ENCODE results near the gene ZSCAN20.
"Not testable (repeated sequence)": the region's sequence is repeated elsewhere in the genome, so short reads cannot be mapped to it uniquely, and the experiment has no call there.

The ZSCAN20 gene

GRCh38 chr1:33488624-33489023 lies 16.2 kb downstream of the ZSCAN20 start:
- no peak for DNase-seq

GRCh38 chr1:33494929-33495328 lies 22.5 kb downstream of the ZSCAN20 start:
- no peak for DNase-seq

- no peak for DNase-seq
These were observed 25.0 kb downstream of the ZSCAN20 start for GRCh38 chr1:33497410-33497809.

- no peak for DNase-seq
These were observed 28.1 kb downstream of the ZSCAN20 start for GRCh38 chr1:33500547-33500946.

GRCh38 chr1:33501309-33501708 lies 28.9 kb downstream of the ZSCAN20 start:
- no peak for DNase-seq

GRCh38 chr1:33501774-33502173 lies 29.3 kb downstream of the ZSCAN20 start:
- no peak for DNase-seq

- no peak for DNase-seq
These were observed 30.3 kb downstream of the ZSCAN20 start for GRCh38 chr1:33502726-33503125.

GRCh38 chr1:33503506-33503905 lies 31.1 kb downstream of the ZSCAN20 start:
- no peak for DNase-seq

- no peak for DNase-seq
These were observed 35.2 kb downstream of the ZSCAN20 start for GRCh38 chr1:33507661-33508060.

GRCh38 chr1:33508151-33508550 lies 35.7 kb downstream of the ZSCAN20 start:
- DNase-seq, result no peak

GRCh38 chr1:33509276-33509675 lies 36.8 kb downstream of the ZSCAN20 start:
- DNase-seq, result not testable (repeated sequence)

GRCh38 chr1:33512226-33513011 lies 40.0 kb downstream of the ZSCAN20 start:
- no peak for DNase-seq

GRCh38 chr1:33515112-33515511 lies 42.7 kb downstream of the ZSCAN20 start:
- no peak for DNase-seq

- no peak for DNase-seq
These were observed 43.2 kb downstream of the ZSCAN20 start for GRCh38 chr1:33515607-33516006.

- DNase-seq, result no peak
These were observed 44.0 kb downstream of the ZSCAN20 start for GRCh38 chr1:33516428-33516827.

- DNase-seq, result no peak
These were observed 44.6 kb downstream of the ZSCAN20 start for GRCh38 chr1:33516891-33517567.

GRCh38 chr1:33517596-33518250 lies 45.3 kb downstream of the ZSCAN20 start:
- no peak for DNase-seq

- DNase-seq, result no peak
These were observed 46.9 kb downstream of the ZSCAN20 start for GRCh38 chr1:33519240-33519884.

GRCh38 chr1:33524586-33524985 lies 52.1 kb downstream of the ZSCAN20 start:
- peak; percentile 31 to 40 for DNase-seq

- no peak for DNase-seq
These were observed 55.5 kb downstream of the ZSCAN20 start for GRCh38 chr1:33527934-33528333.

GRCh38 chr1:33529957-33530356 lies 57.5 kb downstream of the ZSCAN20 start:
- DNase-seq, result no peak

- DNase-seq, result no peak
These were observed 59.8 kb downstream of the ZSCAN20 start for GRCh38 chr1:33532250-33532649.

GRCh38 chr1:33532936-33533335 lies 60.5 kb downstream of the ZSCAN20 start:
- DNase-seq, result no peak

Data from AML-193 (cell line).